Glutamatergic neuron (in vitro differentiated cells): ENCODE data around the gene PEX5L. TPM values are rescaled to one million over a fixed set of nuclear protein-coding genes. Genes with fewer than 3 reads are reported as not detected.

Source experiments
- DNase-seq: peaks from one replicate; pipeline ENCODE4 v3.0.0; 2022
- H3K27ac Mint-ChIP-seq: one replicate; pipeline ENCODE4 v1.8.0; 2020; ENCODE audit warnings: mild to moderate bottlenecking, mixed read lengths, inconsistent platforms; ENCODE audit not compliant: unreplicated experiment
- H3K27me3 Mint-ChIP-seq: one replicate; pipeline ENCODE4 v1.8.0; 2020; ENCODE audit warnings: mild to moderate bottlenecking, moderate library complexity, mixed read lengths, inconsistent platforms; ENCODE audit not compliant: unreplicated experiment
- H3K36me3 Mint-ChIP-seq: one replicate; pipeline ENCODE4 v1.8.0; 2020; ENCODE audit warnings: mild to moderate bottlenecking, mixed read lengths, inconsistent platforms; ENCODE audit not compliant: unreplicated experiment
- H3K4me1 Mint-ChIP-seq: one replicate; pipeline ENCODE4 v1.8.0; 2020; ENCODE audit warnings: mild to moderate bottlenecking, low read depth, mixed read lengths, inconsistent platforms; ENCODE audit not compliant: unreplicated experiment
- H3K4me3 Mint-ChIP-seq: one replicate; pipeline ENCODE4 v1.8.0; 2020; ENCODE audit warnings: mild to moderate bottlenecking, mixed read lengths, inconsistent platforms; ENCODE audit not compliant: unreplicated experiment
- H3K9me3 Mint-ChIP-seq: one replicate; pipeline ENCODE4 v1.8.0; 2020; ENCODE audit warnings: mild to moderate bottlenecking, moderate library complexity, mixed read lengths, inconsistent platforms; ENCODE audit not compliant: unreplicated experiment
- CTCF ChIP-seq: fragments of 200-600 bp; sonication (generic); IDR thresholded peaks from one replicate; pipeline ENCODE4 v1.5.0; 2021; ENCODE audit not compliant: partially characterized antibody, unreplicated experiment
- total RNA-seq: library from RNA; stranded (reverse); fragmentation: NEBNext Ultra II Directional; extraction: Animal tissue kit (Norgen Biotek cat#: 25700); gene quantifications from one replicate; pipeline ENCODE4 v1.2.1, GENCODE V29; 2021; ENCODE audit not compliant: unreplicated experiment

Gene PEX5L
- total RNA-seq, 1 donor from 2014 or later, result 41.0 TPM

- H3K9me3 Mint-ChIP-seq, result no peaks in the 10 kb centered on the region
- H3K4me1 Mint-ChIP-seq, result peaks cover 14% of the 10 kb centered on the region
- no peak overlapping the region for H3K4me3 Mint-ChIP-seq
- DNase-seq, result no peak
- no peak for TF ChIP-seq CTCF
- H3K36me3 Mint-ChIP-seq, result no peaks in the 10 kb centered on the region
- H3K27ac Mint-ChIP-seq, result no peak overlapping the region
- H3K27me3 Mint-ChIP-seq, result no peaks in the 10 kb centered on the region
Observed at GRCh38 chr3:179902061-179902460, 134.7 kb downstream of the PEX5L start.

- Mint-ChIP-seq H3K27ac (peak overlapping the region; percentile 48), H3K36me3 (no peaks in the 10 kb centered on the region), H3K9me3 (no peaks in the 10 kb centered on the region), H3K4me1 (peaks cover 16% of the 10 kb centered on the region), H3K27me3 (no peaks in the 10 kb centered on the region), H3K4me3 (peak overlapping the region; percentile 59)
- TF ChIP-seq CTCF, result no peak
- peak; percentile 24 for DNase-seq
Observed at GRCh38 chr3:179898024-179898423, 138.7 kb downstream of the PEX5L start.

- no peaks in the 10 kb centered on the region for H3K9me3 Mint-ChIP-seq
- H3K4me1 Mint-ChIP-seq, result peaks cover 16% of the 10 kb centered on the region
- DNase-seq, result no peak
Observed at GRCh38 chr3:179897231-179897630, 139.5 kb downstream of the PEX5L start.

GRCh38 chr3:179896507-179896906 is 140.2 kb downstream of the PEX5L start:
- H3K9me3 Mint-ChIP-seq, result no peaks in the 10 kb centered on the region
- H3K36me3 Mint-ChIP-seq, result no peaks in the 10 kb centered on the region
- no peak for DNase-seq
- H3K27me3 Mint-ChIP-seq, result no peaks in the 10 kb centered on the region
- H3K27ac Mint-ChIP-seq, result no peak overlapping the region
- no peak for TF ChIP-seq CTCF
- H3K4me1 Mint-ChIP-seq, result peaks cover 15% of the 10 kb centered on the region
- no peak overlapping the region for H3K4me3 Mint-ChIP-seq

More at GRCh38 chr3:179897231-179897630, 139.5 kb downstream of the PEX5L start:
- no peak for TF ChIP-seq CTCF
- no peaks in the 10 kb centered on the region for H3K27me3 Mint-ChIP-seq
- H3K4me3 Mint-ChIP-seq, result no peak overlapping the region
- H3K36me3 Mint-ChIP-seq, result no peaks in the 10 kb centered on the region
- H3K27ac Mint-ChIP-seq, result no peak overlapping the region

GRCh38 chr3:179895330-179895729 is 141.4 kb downstream of the PEX5L start:
- H3K4me3 Mint-ChIP-seq, result no peak overlapping the region
- no peak for DNase-seq
- TF ChIP-seq CTCF, result no peak
- H3K36me3 Mint-ChIP-seq, result no peaks in the 10 kb centered on the region
- no peak overlapping the region for H3K27ac Mint-ChIP-seq
- no peaks in the 10 kb centered on the region for H3K27me3 Mint-ChIP-seq
- no peaks in the 10 kb centered on the region for H3K9me3 Mint-ChIP-seq
- H3K4me1 Mint-ChIP-seq, result peaks cover 9% of the 10 kb centered on the region
